Lower leg skin (tissue), 4 donors: Measurements from ENCODE around the gene SBK3. TPM values are rescaled to one million over a fixed set of nuclear protein-coding genes. Genes with fewer than 3 reads are reported as not detected.

ENCODE experiments used
- DNase-seq, 2 donors: peaks; one replicate each; pipeline ENCODE4 v3.0.0-alpha.2; 2019; ENCODE audit warnings: low spot score in 2 of 2
- H3K4me3 ChIP-seq: fragments of 200-600 bp; sonication (generic); 2 replicates; pipeline ENCODE4 v1.5.1; 2017; ENCODE audit warnings: mild to moderate bottlenecking, low read depth; ENCODE audit not compliant: poor library complexity, severe bottlenecking
- CTCF ChIP-seq, 3 donors: fragments of 450-650 bp; IDR thresholded peaks; one replicate each; pipeline ENCODE4 v1.5.1; 2016; ENCODE audit warnings: antibody characterized with exemption in 3 of 3, mild to moderate bottlenecking in 3 of 3, moderate library complexity in 2 of 3
- POLR2A ChIP-seq, 2 donors: fragments of 450-650 bp; IDR thresholded peaks; one replicate each; pipeline ENCODE4 v1.6.1; 2016 to 2017; ENCODE audit warnings: antibody characterized with exemption in 2 of 2, mild to moderate bottlenecking in 1 of 2, moderate library complexity in 1 of 2
- WGBS, 2 donors: methylation state at CpG; one replicate each; pipeline ENCODE4 v1.1.5; 2018; 5-methylcytosine and 5-hydroxymethylcytosine counted together
- intact Hi-C: fragments of 100-400 bp; cut with DNase I; formaldehyde crosslinking; loops from one replicate; pipeline ENCODE4 v1.15.0; 2023; ENCODE audit warnings: low total_unique reads
- total RNA-seq, 4 donors: library from RNA; depleted of rRNA; stranded (reverse); fragments of >200 nt; gene quantifications; one replicate each; pipeline ENCODE4 v1.1.0, GENCODE V29; 2016

The SBK3 gene
- total RNA-seq, 4 donors from 2014 or later: 0.26 TPM; not detected in 3

GRCh38 chr19:55581823-55582223, 36.5 kb upstream of the SBK3 start:
- TF ChIP-seq POLR2A (IDR thresholded peaks at IDR 0.05) (no peak), CTCF (IDR thresholded peaks at IDR 0.05) (no peak)
- 12% methylated on average over 6 of the region's 6 CpGs for WGBS, 2 donors
- H3K4me3 ChIP-seq: no peak overlapping the region
- no peak for DNase-seq
- intact Hi-C loops: no loop called here

- DNase-seq: no peak
- TF ChIP-seq POLR2A (IDR thresholded peaks at IDR 0.05): no peak
- TF ChIP-seq CTCF (IDR thresholded peaks at IDR 0.05): no peak
- peak overlapping the region; percentile 67 for H3K4me3 ChIP-seq
- intact Hi-C loops: no loop called here
- WGBS, 2 donors: 26 to 27% methylated on average over 12 of the region's 12 CpGs
Observed at GRCh38 chr19:55581145-55581822, 35.9 kb upstream of the SBK3 start.

GRCh38 chr19:55580628-55581144, 35.3 kb upstream of the SBK3 start, which contains the start of gene ZNF579:
TSS of gene ZNF579 (minus strand) at chr19:55580848. CDS start at chr19:55579639, 1,209 bp downstream.
- TF ChIP-seq POLR2A (IDR thresholded peaks at IDR 0.05) (no peak), CTCF (IDR thresholded peaks at IDR 0.05) (no peak)
- intact Hi-C loops: no loop called here
- DNase-seq: peak; percentile 72 to 97
- WGBS, 2 donors: 0 to 2% methylated on average over 8 to 24 of the region's 24 CpGs
- peak within 1 kb of the TSS; percentile 67 for H3K4me3 ChIP-seq

- intact Hi-C loops: no loop called here
- no peak for TF ChIP-seq CTCF (IDR thresholded peaks at IDR 0.05)
- TF ChIP-seq POLR2A (IDR thresholded peaks at IDR 0.05): no peak
- DNase-seq: no peak
- peak overlapping the region; percentile 67 for H3K4me3 ChIP-seq
- 9% methylated on average over 19 of the region's 20 CpGs for WGBS, 2 donors
Observed at GRCh38 chr19:55579766-55580621, 34.7 kb upstream of the SBK3 start.

GRCh38 chr19:55578761-55579747, 33.7 kb upstream of the SBK3 start:
- H3K4me3 ChIP-seq: no peak overlapping the region
- TF ChIP-seq CTCF (IDR thresholded peaks at IDR 0.05) (no peak), POLR2A (IDR thresholded peaks at IDR 0.05) (no peak)
- intact Hi-C loops: no loop called here
- no peak for DNase-seq
- 92% methylated on average over 72 to 89 of the region's 90 CpGs for WGBS, 2 donors
